Adipocyte (in vitro differentiated cells): Measurements from ENCODE around the gene UGT2A1.
A peak's percentile ranks its signal among the peaks of the same experiment; 100 is the strongest.
"Not testable (repeated sequence)": the region's sequence is repeated elsewhere in the genome, so short reads cannot be mapped to it uniquely, and the experiment has no call there.

ENCODE experiments used
- DNase-seq: peaks from one replicate; pipeline ENCODE4 v3.0.0-alpha.2; 2015; ENCODE audit warnings: low read depth
- H3K27me3 ChIP-seq: replicated peaks from 2 replicates; pipeline ENCODE4 v1.7.0; 2013; ENCODE audit warnings: mild to moderate bottlenecking, low read length, moderate library complexity; ENCODE audit not compliant: control insufficient read depth, insufficient read depth
- H3K36me3 ChIP-seq: 2 replicates; pipeline ENCODE4 v1.7.0; 2013; ENCODE audit warnings: low read length, mild to moderate bottlenecking, moderate library complexity; ENCODE audit not compliant: control insufficient read depth, insufficient read depth, severe bottlenecking
- H3K4me1 ChIP-seq: 2 replicates; pipeline ENCODE4 v1.7.0; 2013; ENCODE audit warnings: mild to moderate bottlenecking, low read length, moderate library complexity; ENCODE audit not compliant: control insufficient read depth, insufficient read depth
- H3K4me3 ChIP-seq: 2 replicates; pipeline ENCODE4 v1.7.0; 2013; ENCODE audit warnings: mild to moderate bottlenecking, low read length, moderate library complexity
- H3K9ac ChIP-seq: 2 replicates; pipeline ENCODE4 v1.7.0; 2013; ENCODE audit warnings: mild to moderate bottlenecking, low read length, moderate library complexity
- H3K9me3 ChIP-seq: 2 replicates; pipeline ENCODE4 v1.7.0; 2013; ENCODE audit warnings: mild to moderate bottlenecking, low read length, moderate library complexity; ENCODE audit not compliant: control insufficient read depth

Gene UGT2A1

DNA sequence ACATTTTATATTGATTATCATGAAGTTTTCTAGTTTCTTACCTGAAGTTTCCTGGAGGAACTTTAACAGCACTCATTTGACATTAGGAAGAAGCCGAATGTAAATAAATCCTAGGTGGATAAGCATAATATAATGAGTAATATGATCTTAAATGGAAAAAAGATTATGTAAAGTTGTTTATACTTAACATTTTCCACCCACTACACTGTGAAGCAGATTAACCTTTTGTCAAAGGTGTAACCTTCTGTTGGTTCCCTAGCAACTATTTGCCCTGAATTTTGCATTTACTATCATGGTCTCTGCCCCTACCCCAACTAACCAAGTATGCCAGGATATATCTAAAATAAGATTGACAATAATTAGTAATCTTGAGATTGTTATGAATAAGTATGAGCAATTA lies at the start of gene UGT2A1:
UGT2A1 (minus strand) TSS at position 101 of the 400 bp plus-strand sequence. CDS start 5,603 bp downstream, outside the sequence.
- Histone ChIP-seq H3K9ac (no peak within 1 kb of the TSS), H3K36me3 (no peaks in the 10 kb centered on the region), H3K4me3 (no peak within 1 kb of the TSS), H3K27me3 (no peaks in the 10 kb centered on the region), H3K4me1 (no peaks in the 10 kb centered on the region), H3K9me3 (no peaks in the 10 kb centered on the region)
- no peak for DNase-seq

DNA sequence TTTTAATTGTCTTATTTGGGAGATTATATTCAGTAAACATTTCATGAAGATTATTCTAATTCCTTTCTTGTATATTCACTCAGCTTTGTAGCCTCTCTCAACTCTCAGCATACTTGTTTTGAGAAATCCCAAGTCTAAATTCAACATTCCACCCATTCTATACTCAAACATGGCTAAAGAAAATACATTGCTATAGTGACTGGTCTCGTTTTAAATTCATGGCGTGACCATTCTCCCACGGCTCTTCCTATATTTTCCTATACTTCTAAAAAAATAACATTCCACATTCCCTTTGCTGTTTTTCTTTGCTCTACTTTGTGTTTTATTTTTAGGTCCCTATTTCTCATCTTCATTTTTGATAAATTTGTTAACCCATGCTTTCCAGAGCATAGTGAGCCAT lies 49.2 kb upstream of the UGT2A1 start:
- no peak overlapping the region for H3K9ac ChIP-seq
- H3K4me1 ChIP-seq, result no peaks in the 10 kb centered on the region
- peaks cover 14% of the 10 kb centered on the region for H3K9me3 ChIP-seq
- H3K36me3 ChIP-seq, result no peaks in the 10 kb centered on the region
- no peaks in the 10 kb centered on the region for H3K27me3 ChIP-seq
- peak; percentile 15 for DNase-seq
- H3K4me3 ChIP-seq, result no peak overlapping the region

DNA sequence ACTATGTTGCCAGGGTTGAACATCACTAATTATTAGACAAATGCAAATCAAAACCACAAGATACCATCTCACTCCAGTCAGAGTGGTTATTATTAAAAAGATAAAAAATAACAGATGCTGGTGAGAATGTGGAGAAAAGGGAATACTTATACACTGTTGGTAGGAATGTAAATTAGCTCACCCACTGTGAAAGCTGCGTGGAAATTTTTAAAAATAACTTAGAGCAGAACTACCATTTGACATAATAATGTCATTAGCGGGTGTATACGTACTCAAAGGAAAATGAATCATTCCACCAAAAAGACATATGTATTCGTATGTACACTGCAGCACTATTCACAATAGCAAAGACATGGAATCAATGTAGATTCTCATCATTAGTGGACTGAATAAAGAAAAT lies 48.6 kb upstream of the UGT2A1 start:
- no peaks in the 10 kb centered on the region for H3K36me3 ChIP-seq
- DNase-seq, result no peak
- no peaks in the 10 kb centered on the region for H3K4me1 ChIP-seq
- H3K9me3 ChIP-seq, result peaks cover 14% of the 10 kb centered on the region
- no peaks in the 10 kb centered on the region for H3K27me3 ChIP-seq
- no peak overlapping the region for H3K4me3 ChIP-seq
- H3K9ac ChIP-seq, result no peak overlapping the region

DNA sequence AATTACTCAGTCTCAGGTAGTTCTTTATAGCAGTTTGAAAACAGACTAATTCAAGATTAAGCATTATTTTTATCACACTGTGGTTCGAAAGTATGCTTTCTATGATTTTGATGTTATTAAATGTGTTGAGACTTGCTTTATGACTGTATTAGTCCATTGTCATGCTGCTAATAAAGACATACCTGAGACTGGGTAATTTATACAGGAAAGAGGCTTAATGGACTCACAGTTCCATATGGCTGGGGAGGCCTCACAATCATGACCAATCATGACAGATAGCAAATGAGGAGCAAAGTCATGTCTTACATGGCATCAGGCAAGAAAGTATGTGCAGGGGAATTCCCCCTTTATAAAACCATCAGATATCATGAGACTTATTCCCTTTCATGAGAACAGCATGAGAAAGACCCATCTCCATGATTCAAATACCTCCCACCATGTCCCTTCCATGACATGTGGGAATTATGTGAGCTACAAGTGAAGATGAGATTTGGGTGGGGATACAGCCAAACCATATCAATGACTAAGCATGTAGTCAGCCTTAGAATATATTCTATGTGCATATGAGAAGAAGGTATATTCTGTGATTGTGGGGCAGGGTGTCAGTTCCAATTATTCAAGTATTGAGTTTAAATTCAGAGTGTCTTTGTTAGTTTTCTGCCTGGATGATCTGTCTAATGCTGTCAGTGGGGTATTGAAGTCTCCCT lies 44.6 kb upstream of the UGT2A1 start:
- H3K4me1 ChIP-seq, result no peaks in the 10 kb centered on the region
- H3K36me3 ChIP-seq, result no peaks in the 10 kb centered on the region
- H3K9me3 ChIP-seq, result peaks cover 14% of the 10 kb centered on the region
- DNase-seq, result no peak
- H3K4me3 ChIP-seq, result no peak overlapping the region
- H3K27me3 ChIP-seq, result no peaks in the 10 kb centered on the region
- no peak overlapping the region for H3K9ac ChIP-seq

DNA sequence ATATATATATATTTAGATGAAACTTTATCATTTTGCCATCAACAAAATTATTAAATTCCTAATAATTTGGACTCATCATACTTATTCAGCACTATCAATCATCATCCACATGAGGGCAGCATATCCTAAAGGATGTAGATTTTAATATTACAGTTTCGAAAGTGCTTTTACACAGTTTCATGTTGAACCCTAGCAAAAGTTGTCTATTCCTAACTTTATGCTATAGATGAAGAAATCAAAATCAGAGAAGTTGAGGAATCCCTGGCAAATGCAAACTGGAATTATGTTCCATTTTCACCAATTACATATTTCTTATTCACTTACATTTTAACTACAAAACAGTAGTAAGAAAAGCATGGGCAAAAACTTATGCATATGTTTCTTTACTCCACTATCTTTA lies 36.6 kb upstream of the UGT2A1 start:
- Histone ChIP-seq H3K4me3 (no peak overlapping the region), H3K36me3 (no peaks in the 10 kb centered on the region), H3K27me3 (no peaks in the 10 kb centered on the region), H3K9me3 (no peaks in the 10 kb centered on the region), H3K4me1 (peaks cover 4% of the 10 kb centered on the region), H3K9ac (peak overlapping the region; percentile 69)
- peak; percentile 72 for DNase-seq

DNA sequence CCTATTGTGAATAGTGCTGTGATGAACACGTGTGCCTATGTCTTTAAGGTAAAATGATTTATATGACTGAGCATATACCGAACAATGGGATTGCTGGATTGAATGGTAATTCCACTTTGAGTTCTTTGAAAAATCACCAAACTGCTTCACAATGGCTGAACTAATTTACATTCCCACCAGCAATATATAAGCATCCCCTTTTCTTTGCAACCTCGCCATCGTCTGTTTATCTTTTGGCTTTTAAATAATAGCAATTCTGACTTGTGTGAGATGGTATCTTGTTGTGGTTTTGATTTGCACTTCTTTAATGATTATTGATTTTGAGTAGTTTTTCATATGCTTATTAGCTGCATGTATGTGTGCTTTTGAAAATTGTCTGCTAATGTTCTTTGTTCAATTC lies 31.8 kb upstream of the UGT2A1 start:
- Histone ChIP-seq H3K36me3 (no peaks in the 10 kb centered on the region), H3K4me3 (no peak overlapping the region), H3K9me3 (no peaks in the 10 kb centered on the region), H3K27me3 (no peaks in the 10 kb centered on the region), H3K4me1 (peaks cover 2% of the 10 kb centered on the region), H3K9ac (no peak overlapping the region)
- DNase-seq, result no peak

DNA sequence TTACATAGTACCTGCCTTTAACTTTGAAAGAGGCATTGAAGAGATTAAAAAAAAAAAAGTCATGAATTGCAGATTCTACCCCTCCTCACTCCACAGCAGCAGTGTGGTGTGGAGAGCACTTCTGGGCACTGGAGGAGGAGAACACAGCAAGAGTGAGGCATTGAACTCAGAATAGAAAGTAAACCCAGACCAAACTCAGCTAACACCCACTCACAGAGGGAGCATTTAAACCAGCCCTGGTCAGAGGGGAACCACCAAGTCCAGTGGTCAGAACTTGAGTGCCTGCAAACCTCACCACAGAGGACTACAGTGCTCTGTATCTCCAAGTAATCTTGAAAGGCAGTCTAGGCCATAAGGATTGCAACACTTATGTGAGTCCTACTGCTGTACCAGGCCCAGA lies 15.6 kb upstream of the UGT2A1 start:
- Histone ChIP-seq H3K4me1 (no peaks in the 10 kb centered on the region), H3K27me3 (no peaks in the 10 kb centered on the region), H3K9ac (no peak overlapping the region), H3K4me3 (no peak overlapping the region), H3K36me3 (no peaks in the 10 kb centered on the region), H3K9me3 (no peaks in the 10 kb centered on the region)
- DNase-seq, result no peak

DNA sequence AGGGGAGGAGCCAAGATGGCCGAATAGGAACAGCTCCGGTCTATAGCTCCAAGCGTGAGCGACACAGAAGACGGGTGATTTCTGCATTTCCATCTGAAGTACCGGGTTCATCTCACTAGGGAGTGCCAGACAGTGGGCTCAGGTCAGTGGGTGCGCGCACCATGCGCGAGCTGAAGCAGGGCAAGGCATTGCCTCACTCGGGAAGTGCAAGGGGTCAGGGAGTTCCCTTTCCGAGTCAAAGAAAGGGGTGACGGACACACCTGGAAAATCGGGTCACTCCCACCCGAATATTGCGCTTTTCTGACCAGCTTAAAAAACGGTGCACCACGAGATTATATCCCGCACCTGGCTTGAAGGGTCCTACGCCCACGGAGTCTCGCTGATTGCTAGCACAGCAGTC lies 11.0 kb upstream of the UGT2A1 start:
- H3K9me3 ChIP-seq, H3K27me3 ChIP-seq, H3K36me3 ChIP-seq, H3K4me3 ChIP-seq, H3K4me1 ChIP-seq, H3K9ac ChIP-seq, DNase-seq: not testable (repeated sequence)

DNA sequence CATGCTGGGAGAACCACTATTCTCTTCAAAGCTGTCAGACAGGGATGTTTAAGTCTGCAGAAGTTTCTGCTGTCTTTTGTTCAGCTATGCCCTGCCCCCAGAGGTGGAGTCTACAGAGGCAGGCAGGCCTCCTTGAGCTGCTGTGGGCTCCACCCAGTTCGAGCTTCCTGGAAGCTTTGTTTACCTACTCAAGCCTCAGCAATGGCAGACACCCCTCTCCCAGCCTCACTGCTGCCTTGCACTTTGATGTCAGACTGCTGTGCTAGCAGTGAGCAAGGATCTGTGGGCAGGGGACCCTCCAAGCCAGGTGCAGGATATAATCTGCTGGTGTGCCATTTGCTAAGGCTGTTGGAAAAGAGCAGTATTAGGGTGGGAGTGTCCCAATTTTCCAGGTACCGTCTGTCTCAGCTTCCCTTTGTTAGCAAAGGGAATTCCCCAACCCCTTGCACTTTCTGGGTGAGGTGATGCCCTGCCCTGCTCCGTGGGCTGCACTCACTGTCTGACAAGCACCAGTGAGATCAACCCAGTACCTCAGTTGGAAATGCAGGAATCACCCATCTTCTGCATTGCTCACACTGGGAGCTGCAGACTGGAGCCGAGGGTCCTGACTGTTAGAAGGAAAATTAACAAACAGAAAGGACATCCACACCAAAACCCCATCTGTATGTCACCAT lies 8.2 kb upstream of the UGT2A1 start:
- not testable (repeated sequence) for DNase-seq, H3K27me3 ChIP-seq, H3K4me1 ChIP-seq, H3K4me3 ChIP-seq, H3K9me3 ChIP-seq, H3K9ac ChIP-seq, H3K36me3 ChIP-seq

DNA sequence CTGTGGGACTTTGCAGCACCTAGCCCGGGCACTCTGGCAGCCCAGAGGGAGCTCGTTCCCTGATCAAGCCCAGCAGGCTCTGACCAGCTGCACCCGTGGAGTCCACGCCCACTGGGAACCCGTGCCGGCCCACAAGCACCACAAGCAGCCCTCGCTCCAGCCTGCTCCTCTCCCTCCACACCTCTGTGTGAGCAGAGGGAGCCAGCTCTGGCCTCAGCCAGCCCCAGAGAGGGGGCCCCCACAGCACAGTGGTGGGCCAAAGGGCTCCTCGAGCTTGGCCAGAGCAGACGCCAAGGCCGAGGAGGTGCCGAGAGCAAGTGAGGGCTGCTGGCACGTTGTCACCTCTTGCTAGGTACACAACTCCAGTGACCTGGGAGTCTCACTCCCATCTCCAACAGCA lies 5.1 kb upstream of the UGT2A1 start:
- no peak overlapping the region for H3K9ac ChIP-seq
- H3K9me3 ChIP-seq, result no peaks in the 10 kb centered on the region
- H3K36me3 ChIP-seq, result no peaks in the 10 kb centered on the region
- no peak for DNase-seq
- H3K4me3 ChIP-seq, result no peak overlapping the region
- no peaks in the 10 kb centered on the region for H3K4me1 ChIP-seq
- H3K27me3 ChIP-seq, result no peaks in the 10 kb centered on the region

DNA sequence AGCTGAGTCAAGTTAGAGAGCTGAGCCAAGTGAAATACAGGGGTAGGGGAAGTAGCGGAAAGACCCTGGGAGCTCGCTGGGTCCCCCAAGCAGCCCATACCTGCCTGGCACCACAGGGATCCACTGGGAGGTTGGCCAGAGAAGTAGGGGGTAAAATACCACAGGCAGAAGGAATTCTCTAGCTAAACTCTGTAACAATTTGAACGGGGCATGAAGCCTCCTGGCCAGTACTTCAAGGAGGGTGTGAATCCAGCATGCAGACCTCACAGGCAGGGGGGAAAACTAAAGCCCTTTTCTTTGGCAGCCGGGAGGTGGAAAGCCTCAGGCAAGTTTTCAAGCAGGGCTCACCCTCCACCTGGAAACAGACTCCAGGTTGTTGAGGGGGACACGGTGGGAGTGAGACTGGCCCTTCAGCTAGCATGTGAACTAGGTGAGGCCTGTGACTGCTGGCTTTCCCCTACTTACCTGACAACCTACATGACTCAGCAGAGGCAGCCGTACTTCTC lies 3.7 kb upstream of the UGT2A1 start:
- H3K4me3 ChIP-seq, result no peak overlapping the region
- no peaks in the 10 kb centered on the region for H3K4me1 ChIP-seq
- H3K9ac ChIP-seq, result no peak overlapping the region
- H3K9me3 ChIP-seq, result no peaks in the 10 kb centered on the region
- H3K27me3 ChIP-seq, result no peaks in the 10 kb centered on the region
- H3K36me3 ChIP-seq, result no peaks in the 10 kb centered on the region
- no peak for DNase-seq
